H1 (cell line): ENCODE results near the gene FGL2.
"Not testable (repeated sequence)": the region's sequence is repeated elsewhere in the genome, so short reads cannot be mapped to it uniquely, and the experiment has no call there.

Experiments
- ATF3 ChIP-seq: IDR thresholded peaks from 2 replicates; pipeline ENCODE4 v1.6.1; 2011; ENCODE audit warnings: low read depth, mild to moderate bottlenecking, low read length; ENCODE audit not compliant: insufficient read depth
- CHD1 ChIP-seq: IDR thresholded peaks from 2 replicates; pipeline ENCODE4 v1.6.1; 2012; ENCODE audit warnings: low read depth, low read length, improper control_type of control experiment
- CREB1 ChIP-seq: IDR thresholded peaks from 2 replicates; pipeline ENCODE4 v1.6.1; 2012; ENCODE audit warnings: inconsistent platforms
- CTCF ChIP-seq, 3 experiments: IDR thresholded peaks; 1 replicate in 2 of 3; 2 replicates in 1 of 3; pipeline versions ENCODE4 v1.5.1 to v1.6.1; 2011; ENCODE audit warnings: low read length in 3 of 3, mild to moderate bottlenecking in 3 of 3, inconsistent platforms in 2 of 3, low read depth in 1 of 3, moderate library complexity in 1 of 3; ENCODE audit not compliant: insufficient read depth in 1 of 3; ENCODE audit errors: control extremely low read depth in 1 of 3
- EP300 ChIP-seq, 2 experiments: IDR thresholded peaks; 1 replicate in 1 of 2; 2 replicates in 1 of 2; pipeline ENCODE4 v1.6.1; 2011 to 2012; ENCODE audit warnings: low read depth in 2 of 2, low read length in 2 of 2, mild to moderate bottlenecking in 2 of 2, borderline replicate concordance in 1 of 2, inconsistent platforms in 1 of 2, moderate library complexity in 1 of 2
- JUN ChIP-seq: IDR thresholded peaks from 2 replicates; pipeline ENCODE4 v1.6.1; 2011; ENCODE audit warnings: low read depth, mild to moderate bottlenecking, improper control_type of control experiment, low read length
- POLR2AphosphoS5 ChIP-seq: IDR thresholded peaks from 2 replicates; pipeline ENCODE4 v1.6.1; 2011; ENCODE audit warnings: low read depth, low read length
- RAD21 ChIP-seq, 2 experiments: IDR thresholded peaks in 1 of 2; conservative IDR thresholded peaks in 1 of 2; 2 replicates each; pipeline ENCODE4 v1.6.1; 2011; ENCODE audit warnings: low read depth in 2 of 2, low read length in 2 of 2, improper control_type of control experiment in 1 of 2, inconsistent platforms in 1 of 2, mild to moderate bottlenecking in 1 of 2, moderate library complexity in 1 of 2
- RFX5 ChIP-seq: IDR thresholded peaks from 2 replicates; pipeline ENCODE4 v1.6.1; 2011; ENCODE audit warnings: low read depth, low read length, improper control_type of control experiment, borderline replicate concordance
- RNF2 ChIP-seq: fragments of 200-900, 300-1000 bp; sonication (generic); IDR thresholded peaks from 2 replicates; pipeline ENCODE4 v1.7.1; 2016; ENCODE audit warnings: borderline replicate concordance, low read depth, mild to moderate bottlenecking, antibody characterized with exemption, low read length; ENCODE audit not compliant: poor library complexity, severe bottlenecking; ENCODE audit errors: missing control alignments
- SP4 ChIP-seq: IDR thresholded peaks from 2 replicates; pipeline ENCODE4 v1.6.1; 2012; ENCODE audit warnings: low read length, inconsistent platforms
- SUZ12 ChIP-seq: fragments of 200-600 bp; sonication (generic); IDR thresholded peaks from 2 replicates; pipeline ENCODE4 v1.6.1; 2012; ENCODE audit warnings: mild to moderate bottlenecking, inconsistent platforms, low read length, moderate library complexity, mixed read lengths
- ZNF274 ChIP-seq: IDR thresholded peaks from 2 replicates; pipeline ENCODE4 v1.7.0; 2012; ENCODE audit warnings: low read length, borderline replicate concordance; ENCODE audit errors: extremely low read depth

- TF ChIP-seq CREB1; CTCF (IDR thresholded peaks at IDR 0.05; ENCODE audit: control extremely low read depth in 1 of 3, insufficient read depth in 1 of 3, low read depth in 1 of 3, low read length in 3 of 3); EP300 (IDR thresholded peaks at IDR 0.05; ENCODE audit: borderline replicate concordance in 1 of 2, low read depth in 2 of 2, low read length in 2 of 2); RFX5; SUZ12; ATF3; POLR2AphosphoS5; ZNF274; CHD1; RNF2; JUN; SP4; RAD21 (IDR thresholded peaks at IDR 0.05 in 1 of 2, conservative IDR thresholded peaks at IDR 0.05 in 1 of 2; ENCODE audit: low read depth in 2 of 2, low read length in 2 of 2): not testable (repeated sequence)
These were observed 25.2 kb downstream of the FGL2 start for GRCh38 chr7:77174418-77174817.
